Upper lobe of left lung (tissue), 4 donors: Measurements from ENCODE around the gene PPP2R5D.

Experiments
- CTCF ChIP-seq, 6 experiments: fragments of 450-650 bp in 4 of 6; fragments of 200-600 bp in 2 of 6; sonication (generic) in 2 of 6; IDR thresholded peaks; one replicate each; pipeline ENCODE4 v1.5.1; 2016 to 2019; ENCODE audit warnings: antibody characterized with exemption in 6 of 6
- POLR2A ChIP-seq, 4 donors: fragments of 450-650 bp; IDR thresholded peaks; one replicate each; pipeline ENCODE4 v1.5.1; 2016 to 2017; ENCODE audit warnings: antibody characterized with exemption in 4 of 4, mild to moderate bottlenecking in 2 of 4
- POLR2AphosphoS5 ChIP-seq, 2 donors: sonication (generic); formaldehyde crosslinking; IDR thresholded peaks; one replicate each; pipeline ENCODE4 v1.5.1; 2017; ENCODE audit warnings: antibody characterized with exemption in 2 of 2

GRCh38 chr6:42937548-42938427 is 46.6 kb upstream of the PPP2R5D start:
- TF ChIP-seq POLR2AphosphoS5 (IDR thresholded peaks at IDR 0.05) (no peak), CTCF (IDR thresholded peaks at IDR 0.05) (no peak), POLR2A (IDR thresholded peaks at IDR 0.05) (no peak)
